OCI-LY7 (cell line): ENCODE measurements around the gene TMPRSS2. TPM values are rescaled to one million over a fixed set of nuclear protein-coding genes. Genes with fewer than 3 reads are reported as not detected.

ENCODE experiments used
- BruUV-seq: library from RNA; stranded (reverse); fragments of 400-500 nt; replicated peaks from 2 replicates; lab custom pipeline; 2021; lab: Mats Ljungman, UMichigan
- CTCF ChIA-PET: fragments of 300-600 bp; sonication (Branson Sonifier 250); formaldehyde crosslinking; loops from one replicate; lab custom pipeline; 2022; ENCODE audit warnings: antibody characterized with exemption; ENCODE audit not compliant: unreplicated experiment; lab: Charles Lee
- POLR2A ChIA-PET: fragments of 300-600 bp; sonication (Branson Sonifier 250); formaldehyde crosslinking; loops from one replicate; lab custom pipeline; 2022; ENCODE audit warnings: antibody characterized with exemption; lab: Charles Lee
- DNase-seq: peaks from one replicate; pipeline ENCODE4 v3.0.0-alpha.2; 2015; ENCODE audit warnings: low spot score
- H2AFZ ChIP-seq: fragments of 200-600 bp; sonication (generic), shearing (Covaris generic); 2 replicates; pipeline ENCODE4 v1.6.1; 2014; ENCODE audit warnings: mild to moderate bottlenecking, antibody characterized with exemption, low read length, moderate library complexity
- H3K27ac ChIP-seq: fragments of 200-600 bp; sonication (generic); 2 replicates; pipeline ENCODE4 v1.5.1; 2014; ENCODE audit warnings: mixed run types, low read depth, mild to moderate bottlenecking, moderate library complexity, low read length, inconsistent platforms; ENCODE audit not compliant: poor library complexity, severe bottlenecking
- H3K36me3 ChIP-seq: fragments of 200-600 bp; sonication (generic); 2 replicates; pipeline ENCODE4 v1.6.1; 2014; ENCODE audit warnings: mild to moderate bottlenecking, antibody characterized with exemption, low read length, moderate library complexity, mixed read lengths; ENCODE audit not compliant: insufficient read depth
- H3K4me1 ChIP-seq: fragments of 200-600 bp; sonication (generic); 2 replicates; pipeline ENCODE4 v1.5.1; 2014; ENCODE audit warnings: mild to moderate bottlenecking, low read length; ENCODE audit not compliant: insufficient read depth, poor library complexity, severe bottlenecking
- H3K4me2 ChIP-seq: fragments of 200-600 bp; sonication (generic); 2 replicates; pipeline ENCODE4 v1.6.1; 2014; ENCODE audit warnings: mild to moderate bottlenecking, low read length
- H3K4me3 ChIP-seq: fragments of 200-600 bp; sonication (generic); 2 replicates; pipeline ENCODE4 v1.5.1; 2014; ENCODE audit warnings: mild to moderate bottlenecking, low read depth, low read length; ENCODE audit not compliant: poor library complexity, severe bottlenecking
- H3K79me2 ChIP-seq: fragments of 200-600 bp; sonication (generic); 2 replicates; pipeline ENCODE4 v1.6.1; 2016; ENCODE audit warnings: low read depth, mild to moderate bottlenecking, low read length, moderate library complexity, mixed read lengths; ENCODE audit not compliant: insufficient read depth
- H3K9me2 ChIP-seq: fragments of 200-600 bp; sonication (generic); 2 replicates; pipeline ENCODE4 v1.6.1; 2016; ENCODE audit warnings: mild to moderate bottlenecking, low read length, mixed read lengths; ENCODE audit not compliant: insufficient read depth
- H3K9me3 ChIP-seq: fragments of 200-600 bp; sonication (generic); 2 replicates; pipeline ENCODE4 v1.6.1; 2014; ENCODE audit warnings: mild to moderate bottlenecking, mixed run types, low read length, mixed read lengths
- H4K20me1 ChIP-seq: fragments of 200-600 bp; sonication (generic); 2 replicates; pipeline ENCODE4 v1.6.1; 2014; ENCODE audit warnings: mild to moderate bottlenecking, antibody characterized with exemption, low read length, moderate library complexity, mixed read lengths; ENCODE audit not compliant: insufficient read depth
- EZH2phosphoT487 ChIP-seq: fragments of 200-600 bp; sonication (generic); IDR thresholded peaks from 2 replicates; pipeline ENCODE4 v1.6.1; 2018; ENCODE audit warnings: low read depth, borderline replicate concordance, mild to moderate bottlenecking, mixed run types, antibody characterized with exemption, low read length, moderate library complexity, mixed read lengths
- intact Hi-C: fragments of 100-400 bp; cut with micrococcal nuclease; formaldehyde crosslinking; loops from one replicate; pipeline ENCODE4 v1.10.0; 2022; ENCODE audit not compliant: unreplicated experiment
- total RNA-seq, 2 experiments: library from RNA; depleted of rRNA in 1 of 2; stranded (reverse); fragments of >200 nt in 1 of 2; shearing (Covaris generic) in 1 of 2; gene quantifications; 2 replicates each; pipeline ENCODE4 v1.2.3, GENCODE V29; 2014 to 2022
- TF ChIP-seq, protein P1 (sequence below): fragments of 200-600 bp; sonication (generic); conservative IDR thresholded peaks from 2 replicates; pipeline ENCODE4 v1.5.1; 2014; ENCODE audit warnings: mild to moderate bottlenecking, antibody characterized with exemption, low read length, moderate library complexity, mixed read lengths

TMPRSS2 gene
- total RNA-seq, 2 experiments from 2014 or later, result 0.09 TPM; not detected in 1

DNA sequence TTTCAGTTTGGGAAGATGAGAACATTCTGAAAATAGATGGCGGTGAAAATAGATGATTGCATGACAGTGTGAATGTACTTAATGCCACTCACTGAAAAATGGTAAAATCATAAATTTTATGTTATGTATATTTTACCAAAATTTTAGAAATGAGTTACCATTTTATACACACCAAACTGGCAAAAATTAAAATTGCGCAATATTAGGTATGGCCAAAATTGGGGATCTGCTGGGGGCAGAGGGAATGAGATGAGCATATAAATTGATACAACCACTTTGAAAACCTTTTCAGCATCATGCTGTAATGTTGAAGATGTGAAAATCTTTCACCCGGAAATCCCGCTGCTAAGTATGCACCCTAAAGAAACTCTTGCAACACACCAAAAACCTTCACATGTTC lies 10.8 kb upstream of the TMPRSS2 start:
- no peaks in the 10 kb centered on the region for H3K9me2 ChIP-seq
- H3K9me3 ChIP-seq, result no peaks in the 10 kb centered on the region
- no peak for TF ChIP-seq EZH2phosphoT487
- TF ChIP-seq, protein P1, sequence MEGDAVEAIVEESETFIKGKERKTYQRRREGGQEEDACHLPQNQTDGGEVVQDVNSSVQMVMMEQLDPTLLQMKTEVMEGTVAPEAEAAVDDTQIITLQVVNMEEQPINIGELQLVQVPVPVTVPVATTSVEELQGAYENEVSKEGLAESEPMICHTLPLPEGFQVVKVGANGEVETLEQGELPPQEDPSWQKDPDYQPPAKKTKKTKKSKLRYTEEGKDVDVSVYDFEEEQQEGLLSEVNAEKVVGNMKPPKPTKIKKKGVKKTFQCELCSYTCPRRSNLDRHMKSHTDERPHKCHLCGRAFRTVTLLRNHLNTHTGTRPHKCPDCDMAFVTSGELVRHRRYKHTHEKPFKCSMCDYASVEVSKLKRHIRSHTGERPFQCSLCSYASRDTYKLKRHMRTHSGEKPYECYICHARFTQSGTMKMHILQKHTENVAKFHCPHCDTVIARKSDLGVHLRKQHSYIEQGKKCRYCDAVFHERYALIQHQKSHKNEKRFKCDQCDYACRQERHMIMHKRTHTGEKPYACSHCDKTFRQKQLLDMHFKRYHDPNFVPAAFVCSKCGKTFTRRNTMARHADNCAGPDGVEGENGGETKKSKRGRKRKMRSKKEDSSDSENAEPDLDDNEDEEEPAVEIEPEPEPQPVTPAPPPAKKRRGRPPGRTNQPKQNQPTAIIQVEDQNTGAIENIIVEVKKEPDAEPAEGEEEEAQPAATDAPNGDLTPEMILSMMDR, result no peak
- POLR2A ChIA-PET, result no interaction called here
- H4K20me1 ChIP-seq, result no peaks in the 10 kb centered on the region
- no peak overlapping the region for H3K27ac ChIP-seq
- H3K4me2 ChIP-seq, result no peak overlapping the region
- H3K4me3 ChIP-seq, result no peak overlapping the region
- no peaks in the 10 kb centered on the region for H3K79me2 ChIP-seq
- DNase-seq, result no peak
- H3K36me3 ChIP-seq, result no peaks in the 10 kb centered on the region
- CTCF ChIA-PET, result no interaction called here
- H3K4me1 ChIP-seq, result no peaks in the 10 kb centered on the region
- no TSS peak for BruUV-seq
- H2AFZ ChIP-seq, result no peak overlapping the region
- intact Hi-C loops, result no loop called here

DNA sequence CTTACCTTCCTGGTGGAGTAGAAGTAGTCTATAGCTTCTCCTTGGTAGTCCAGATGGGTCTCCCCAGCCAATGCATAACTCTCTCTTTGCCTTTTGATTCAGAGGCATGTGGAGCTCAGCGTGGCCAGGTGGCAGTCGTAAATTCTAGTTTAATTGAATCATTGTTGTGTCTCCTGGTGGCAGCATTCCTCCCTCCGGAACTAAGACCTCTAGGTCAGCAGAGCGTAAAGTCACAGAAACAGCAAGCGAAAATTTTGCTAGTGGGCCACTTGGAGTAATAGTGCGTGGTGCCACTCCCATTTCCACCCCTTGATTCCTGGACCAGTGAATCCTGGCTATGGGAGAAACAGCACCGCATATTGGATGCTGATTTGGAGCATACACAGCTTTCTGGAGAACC lies 3.9 kb upstream of the TMPRSS2 start:
- intact Hi-C loops, result no loop called here
- Histone ChIP-seq H3K4me2 (no peak overlapping the region), H3K27ac (no peak overlapping the region), H4K20me1 (no peaks in the 10 kb centered on the region), H3K4me1 (no peaks in the 10 kb centered on the region), H3K4me3 (no peak overlapping the region), H3K36me3 (no peaks in the 10 kb centered on the region), H3K9me3 (no peaks in the 10 kb centered on the region), H3K79me2 (no peaks in the 10 kb centered on the region), H3K9me2 (no peaks in the 10 kb centered on the region), H2AFZ (no peak overlapping the region)
- no peak for TF ChIP-seq EZH2phosphoT487
- TF ChIP-seq, protein P1, result no peak
- CTCF ChIA-PET, result no interaction called here
- POLR2A ChIA-PET, result no interaction called here
- DNase-seq, result no peak
- no TSS peak for BruUV-seq

DNA sequence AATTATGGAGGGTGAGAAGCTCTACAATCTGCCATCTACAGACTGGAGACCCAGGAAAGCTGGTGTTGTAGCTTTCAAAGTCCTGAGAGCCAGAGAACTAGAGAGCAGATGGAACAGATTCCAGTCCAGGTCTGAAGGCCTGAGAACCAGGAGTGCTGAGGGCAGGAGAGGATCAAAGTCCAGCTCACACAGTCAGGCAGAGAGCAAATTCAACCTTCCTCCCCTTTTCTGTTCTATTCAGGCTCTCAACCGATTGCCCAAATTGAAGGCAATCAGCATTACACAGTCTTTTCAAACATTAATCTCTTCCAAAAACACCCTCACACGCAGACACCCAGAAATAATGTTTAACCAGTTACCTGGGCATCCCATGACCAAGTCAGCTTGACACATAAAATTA lies 2.5 kb upstream of the TMPRSS2 start:
- BruUV-seq, result no TSS peak
- DNase-seq, result no peak
- CTCF ChIA-PET, result no interaction called here

More for the DNA sequence above, 2.5 kb upstream of the TMPRSS2 start:
- no peaks in the 10 kb centered on the region for H3K4me1 ChIP-seq
- POLR2A ChIA-PET, result no interaction called here
- no peaks in the 10 kb centered on the region for H3K9me2 ChIP-seq
- no peak overlapping the region for H3K4me2 ChIP-seq
- H3K36me3 ChIP-seq, result no peaks in the 10 kb centered on the region
- no peaks in the 10 kb centered on the region for H3K9me3 ChIP-seq
- H4K20me1 ChIP-seq, result no peaks in the 10 kb centered on the region
- H3K27ac ChIP-seq, result no peak overlapping the region
- TF ChIP-seq EZH2phosphoT487, result no peak
- TF ChIP-seq, protein P1, result no peak
- no peaks in the 10 kb centered on the region for H3K79me2 ChIP-seq
- no peak overlapping the region for H2AFZ ChIP-seq
- intact Hi-C loops, result no loop called here
- no peak overlapping the region for H3K4me3 ChIP-seq
